Sigmoid colon (tissue), 4 donors: Measurements from ENCODE around the gene TMF1.

Experiments
- CTCF ChIP-seq, 4 experiments: fragments of 450-650 bp in 3 of 4; fragments of 200-600 bp in 1 of 4; IDR thresholded peaks; one replicate each; pipeline ENCODE4 v1.5.1; 2016 to 2019; ENCODE audit warnings: antibody characterized with exemption in 4 of 4, mild to moderate bottlenecking in 3 of 4, moderate library complexity in 2 of 4
- POLR2A ChIP-seq, 2 donors: fragments of 450-650 bp; IDR thresholded peaks; one replicate each; pipeline ENCODE4 v1.6.1; 2016; ENCODE audit warnings: antibody characterized with exemption in 2 of 2, mild to moderate bottlenecking in 2 of 2, moderate library complexity in 2 of 2
- POLR2AphosphoS5 ChIP-seq, 4 donors: sonication (generic); formaldehyde crosslinking; IDR thresholded peaks; one replicate each; pipeline ENCODE4 v1.6.1; 2017; ENCODE audit warnings: antibody characterized with exemption in 4 of 4

GRCh38 chr3:69014022-69014580, 38.0 kb downstream of the TMF1 start:
- TF ChIP-seq CTCF (IDR thresholded peaks at IDR 0.05) (no peak), POLR2AphosphoS5 (IDR thresholded peaks at IDR 0.05) (no peak), POLR2A (IDR thresholded peaks at IDR 0.05) (no peak)
